WTC11 (cell line): ENCODE measurements around the gene RFC1. TPM values are rescaled to one million over a fixed set of nuclear protein-coding genes. Genes with fewer than 3 reads are reported as not detected.

Experiments used
- ATAC-seq: fragments of 200-7000 bp; cut with Tn5 transposase; 2 replicates; pipeline ENCODE4 v1.10.0; 2021; ENCODE audit warnings: mild to moderate bottlenecking, moderate library complexity
- CTCF ChIA-PET: fragments of 300-600 bp; sonication (Branson Sonifier 250); formaldehyde crosslinking; loops from one replicate; lab custom pipeline; 2021; ENCODE audit warnings: antibody characterized with exemption; lab: Charles Lee
- POLR2A ChIA-PET: fragments of 350-600 bp; sonication (Branson Sonifier 250); formaldehyde crosslinking; loops from one replicate; lab custom pipeline; 2021; ENCODE audit warnings: antibody characterized with exemption; lab: Charles Lee
- DNase-seq: peaks from one replicate; pipeline ENCODE4 v3.0.0; 2021; ENCODE audit warnings: low spot score
- H3K27ac Mint-ChIP-seq: 2 replicates; pipeline ENCODE4 v1.8.0; 2021; ENCODE audit warnings: mixed read lengths
- H3K27me3 Mint-ChIP-seq: 2 replicates; pipeline ENCODE4 v1.8.0; 2021; ENCODE audit warnings: low read depth, mild to moderate bottlenecking, moderate library complexity, mixed read lengths
- H3K36me3 Mint-ChIP-seq: 2 replicates; pipeline ENCODE4 v1.8.0; 2021; ENCODE audit warnings: mixed read lengths
- H3K4me1 Mint-ChIP-seq: 2 replicates; pipeline ENCODE4 v1.8.0; 2022; ENCODE audit warnings: mixed read lengths
- H3K4me3 Mint-ChIP-seq: 2 replicates; pipeline ENCODE4 v1.8.0; 2021; ENCODE audit warnings: mild to moderate bottlenecking, moderate library complexity, mixed read lengths
- H3K9me3 Mint-ChIP-seq: 2 replicates; pipeline ENCODE4 v1.8.0; 2021; ENCODE audit warnings: mixed read lengths
- CREM ChIP-seq: sonication (generic); formaldehyde crosslinking; IDR thresholded peaks from 2 replicates; pipeline ENCODE4 v1.8.1; 2022; ENCODE audit warnings: mild to moderate bottlenecking, missing genetic modification reagents, moderate library complexity
- EMX1 ChIP-seq: fragments of 250-450 bp; sonication (Bioruptor Pico); IDR thresholded peaks from 2 replicates; pipeline ENCODE4 v1.8.0; 2021; ENCODE audit warnings: mild to moderate bottlenecking
- ESRRA ChIP-seq: sonication (generic); formaldehyde crosslinking; IDR thresholded peaks from 2 replicates; pipeline ENCODE4 v1.8.1; 2022; ENCODE audit warnings: mild to moderate bottlenecking, missing genetic modification reagents, borderline replicate concordance
- FOXP1 ChIP-seq: sonication (generic); formaldehyde crosslinking; IDR thresholded peaks from 2 replicates; pipeline ENCODE4 v1.8.0; 2022; ENCODE audit warnings: missing genetic modification reagents, mild to moderate bottlenecking, moderate library complexity, borderline replicate concordance
- GRHL2 ChIP-seq: fragments of 250-450 bp; sonication (Bioruptor Pico); IDR thresholded peaks from 2 replicates; pipeline ENCODE4 v1.8.0; 2022; ENCODE audit warnings: mild to moderate bottlenecking, moderate library complexity; ENCODE audit not compliant: insufficient replicate concordance, severe bottlenecking
- GTF2I ChIP-seq: fragments of 250-450 bp; sonication (Bioruptor Pico); conservative IDR thresholded peaks from 2 replicates; pipeline ENCODE4 v1.4.0; 2021; ENCODE audit warnings: mild to moderate bottlenecking
- KAT7 ChIP-seq: sonication (generic); formaldehyde crosslinking; IDR thresholded peaks from 2 replicates; pipeline ENCODE4 v1.8.1; 2023; ENCODE audit warnings: missing genetic modification reagents, mild to moderate bottlenecking, borderline replicate concordance
- MYBL2 ChIP-seq: sonication (generic); formaldehyde crosslinking; IDR thresholded peaks from 2 replicates; pipeline ENCODE4 v1.8.1; 2023; ENCODE audit warnings: mild to moderate bottlenecking, moderate library complexity, missing genetic modification reagents
- NR1H2 ChIP-seq: sonication (generic); formaldehyde crosslinking; IDR thresholded peaks from 2 replicates; pipeline ENCODE4 v1.9.0; 2021; ENCODE audit warnings: mild to moderate bottlenecking, moderate library complexity, missing genetic modification reagents
- NR2C2 ChIP-seq: sonication (generic); formaldehyde crosslinking; IDR thresholded peaks from 2 replicates; pipeline ENCODE4 v1.8.0; 2022; ENCODE audit warnings: mild to moderate bottlenecking, missing genetic modification reagents
- NR3C1 ChIP-seq: sonication (generic); formaldehyde crosslinking; conservative IDR thresholded peaks from 2 replicates; pipeline ENCODE4 v1.8.1; 2023; ENCODE audit warnings: low read depth, mild to moderate bottlenecking, missing genetic modification reagents
- PRRX2 ChIP-seq: fragments of 250-450 bp; sonication (Bioruptor Pico); IDR thresholded peaks from 2 replicates; pipeline ENCODE4 v1.8.0; 2021; ENCODE audit warnings: mild to moderate bottlenecking
- SMAD3 ChIP-seq: sonication (generic); formaldehyde crosslinking; IDR thresholded peaks from 2 replicates; pipeline ENCODE4 v1.8.0; 2022; ENCODE audit warnings: missing genetic modification reagents, mild to moderate bottlenecking, borderline replicate concordance
- TCF7 ChIP-seq: sonication (generic); formaldehyde crosslinking; IDR thresholded peaks from 2 replicates; pipeline ENCODE4 v1.8.0; 2022; ENCODE audit warnings: mild to moderate bottlenecking, low read depth, missing genetic modification reagents, moderate library complexity
- TEAD4 ChIP-seq: sonication (generic); formaldehyde crosslinking; IDR thresholded peaks from 2 replicates; pipeline ENCODE4 v1.8.0; 2022; ENCODE audit warnings: mild to moderate bottlenecking, missing genetic modification reagents
- ZBTB21 ChIP-seq: sonication (generic); formaldehyde crosslinking; IDR thresholded peaks from 2 replicates; pipeline ENCODE4 v1.8.1; 2023; ENCODE audit warnings: mild to moderate bottlenecking, missing genetic modification reagents, borderline replicate concordance
- ZNF317 ChIP-seq: sonication (generic); formaldehyde crosslinking; IDR thresholded peaks from 2 replicates; pipeline ENCODE4 v1.8.1; 2023; ENCODE audit warnings: low read depth, mild to moderate bottlenecking, moderate library complexity, missing genetic modification reagents, borderline replicate concordance
- ZNF671 ChIP-seq: fragments of 250-450 bp; sonication (Bioruptor Pico); IDR thresholded peaks from 2 replicates; pipeline ENCODE4 v1.8.0; 2021; ENCODE audit warnings: mild to moderate bottlenecking
- total RNA-seq: library from RNA; stranded (reverse); gene quantifications from 3 replicates; pipeline ENCODE4 v1.2.3, GENCODE V29; 2021
- TF ChIP-seq, protein P1 (sequence below): sonication (generic); formaldehyde crosslinking; IDR thresholded peaks from 2 replicates; pipeline ENCODE4 v1.8.1; 2022; ENCODE audit warnings: low read depth, mild to moderate bottlenecking, moderate library complexity, missing genetic modification reagents, borderline replicate concordance
- TF ChIP-seq, protein P2 (sequence below): sonication (generic); formaldehyde crosslinking; IDR thresholded peaks from 2 replicates; pipeline ENCODE4 v1.8.1; 2022; ENCODE audit warnings: mild to moderate bottlenecking, missing genetic modification reagents, moderate library complexity, borderline replicate concordance
- TF ChIP-seq, protein P3 (sequence below): sonication (generic); formaldehyde crosslinking; IDR thresholded peaks from 2 replicates; pipeline ENCODE4 v1.8.0; 2022; ENCODE audit warnings: mild to moderate bottlenecking, missing genetic modification reagents
- TF ChIP-seq, protein P4 (sequence below): sonication (generic); formaldehyde crosslinking; IDR thresholded peaks from 2 replicates; pipeline ENCODE4 v1.8.0; 2022; ENCODE audit warnings: mild to moderate bottlenecking, missing genetic modification reagents
- TF ChIP-seq, protein P5 (sequence below): fragments of 250-450 bp; sonication (Bioruptor Pico); IDR thresholded peaks from 2 replicates; pipeline ENCODE4 v1.9.0; 2021; ENCODE audit warnings: mild to moderate bottlenecking
- TF ChIP-seq, protein P6 (sequence below): sonication (generic); formaldehyde crosslinking; IDR thresholded peaks from 2 replicates; pipeline ENCODE4 v1.8.0; 2022; ENCODE audit warnings: mild to moderate bottlenecking, missing genetic modification reagents
- TF ChIP-seq, protein P7 (sequence below): fragments of 250-450 bp; sonication (Bioruptor Pico); conservative IDR thresholded peaks from 2 replicates; pipeline ENCODE4 v1.9.0; 2021; ENCODE audit warnings: mild to moderate bottlenecking

RFC1 gene
- total RNA-seq, 1 experiment from 2014 or later = 59.4 TPM

DNA sequence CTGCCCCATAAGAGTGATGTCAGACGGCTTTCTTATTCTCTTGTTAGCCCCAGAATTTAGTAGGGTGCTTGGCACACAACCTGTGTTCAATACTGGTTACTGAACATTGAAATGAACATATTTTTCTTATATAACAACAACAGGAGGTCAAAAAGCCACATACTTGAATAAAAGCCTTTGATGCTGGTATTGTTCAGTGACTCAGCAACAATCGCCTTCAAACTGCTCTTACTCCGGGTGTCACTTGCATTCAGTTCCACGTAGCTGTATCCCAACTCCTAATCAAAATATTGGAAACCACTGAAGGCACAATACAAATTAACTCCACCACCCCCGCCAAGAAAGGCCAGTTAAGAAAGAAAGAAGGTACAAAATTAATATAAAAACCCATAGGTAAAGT, 61.5 kb downstream of the RFC1 start:
- Mint-ChIP-seq H3K4me1 (no peaks in the 10 kb centered on the region), H3K27me3 (no peaks in the 10 kb centered on the region), H3K4me3 (no peak overlapping the region), H3K9me3 (no peaks in the 10 kb centered on the region), H3K27ac (no peak overlapping the region), H3K36me3 (peaks cover 59% of the 10 kb centered on the region)
- DNase-seq = no peak
- no peak for ATAC-seq
- no peak for TF ChIP-seq ZNF671
- TF ChIP-seq, protein P1, sequence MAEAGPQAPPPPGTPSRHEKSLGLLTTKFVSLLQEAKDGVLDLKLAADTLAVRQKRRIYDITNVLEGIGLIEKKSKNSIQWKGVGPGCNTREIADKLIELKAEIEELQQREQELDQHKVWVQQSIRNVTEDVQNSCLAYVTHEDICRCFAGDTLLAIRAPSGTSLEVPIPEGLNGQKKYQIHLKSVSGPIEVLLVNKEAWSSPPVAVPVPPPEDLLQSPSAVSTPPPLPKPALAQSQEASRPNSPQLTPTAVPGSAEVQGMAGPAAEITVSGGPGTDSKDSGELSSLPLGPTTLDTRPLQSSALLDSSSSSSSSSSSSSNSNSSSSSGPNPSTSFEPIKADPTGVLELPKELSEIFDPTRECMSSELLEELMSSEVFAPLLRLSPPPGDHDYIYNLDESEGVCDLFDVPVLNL (CRISPR knock-in tag) = no peak
- TF ChIP-seq, protein P2, sequence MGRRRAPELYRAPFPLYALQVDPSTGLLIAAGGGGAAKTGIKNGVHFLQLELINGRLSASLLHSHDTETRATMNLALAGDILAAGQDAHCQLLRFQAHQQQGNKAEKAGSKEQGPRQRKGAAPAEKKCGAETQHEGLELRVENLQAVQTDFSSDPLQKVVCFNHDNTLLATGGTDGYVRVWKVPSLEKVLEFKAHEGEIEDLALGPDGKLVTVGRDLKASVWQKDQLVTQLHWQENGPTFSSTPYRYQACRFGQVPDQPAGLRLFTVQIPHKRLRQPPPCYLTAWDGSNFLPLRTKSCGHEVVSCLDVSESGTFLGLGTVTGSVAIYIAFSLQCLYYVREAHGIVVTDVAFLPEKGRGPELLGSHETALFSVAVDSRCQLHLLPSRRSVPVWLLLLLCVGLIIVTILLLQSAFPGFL (CRISPR knock-in tag) = no peak
- no peak for TF ChIP-seq KAT7 (CRISPR knock-in tag)
- TF ChIP-seq, protein P3, sequence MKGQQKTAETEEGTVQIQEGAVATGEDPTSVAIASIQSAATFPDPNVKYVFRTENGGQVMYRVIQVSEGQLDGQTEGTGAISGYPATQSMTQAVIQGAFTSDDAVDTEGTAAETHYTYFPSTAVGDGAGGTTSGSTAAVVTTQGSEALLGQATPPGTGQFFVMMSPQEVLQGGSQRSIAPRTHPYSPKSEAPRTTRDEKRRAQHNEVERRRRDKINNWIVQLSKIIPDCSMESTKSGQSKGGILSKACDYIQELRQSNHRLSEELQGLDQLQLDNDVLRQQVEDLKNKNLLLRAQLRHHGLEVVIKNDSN (CRISPR knock-in tag) = no peak
- TF ChIP-seq FOXP1 (CRISPR knock-in tag) = no peak
- TF ChIP-seq EMX1 = no peak
- TF ChIP-seq ZNF317 (CRISPR knock-in tag) = no peak
- no peak for TF ChIP-seq NR1H2 (CRISPR knock-in tag)
- TF ChIP-seq, protein P4, sequence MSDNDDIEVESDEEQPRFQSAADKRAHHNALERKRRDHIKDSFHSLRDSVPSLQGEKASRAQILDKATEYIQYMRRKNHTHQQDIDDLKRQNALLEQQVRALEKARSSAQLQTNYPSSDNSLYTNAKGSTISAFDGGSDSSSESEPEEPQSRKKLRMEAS (CRISPR knock-in tag) = no peak
- TF ChIP-seq NR3C1 = no peak
- TF ChIP-seq GRHL2 (CRISPR knock-in tag) = no peak
- TF ChIP-seq GTF2I = no peak
- TF ChIP-seq NR2C2 (CRISPR knock-in tag) = no peak
- TF ChIP-seq ZBTB21 = no peak
- TF ChIP-seq, protein P5, sequence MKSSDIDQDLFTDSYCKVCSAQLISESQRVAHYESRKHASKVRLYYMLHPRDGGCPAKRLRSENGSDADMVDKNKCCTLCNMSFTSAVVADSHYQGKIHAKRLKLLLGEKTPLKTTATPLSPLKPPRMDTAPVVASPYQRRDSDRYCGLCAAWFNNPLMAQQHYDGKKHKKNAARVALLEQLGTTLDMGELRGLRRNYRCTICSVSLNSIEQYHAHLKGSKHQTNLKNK (CRISPR knock-in tag) = no peak
- TF ChIP-seq MYBL2 = no peak
- TF ChIP-seq ESRRA (CRISPR knock-in tag) = no peak
- no peak for TF ChIP-seq TCF7
- ChIA-PET CTCF (no interaction called here), POLR2A (no interaction called here)

DNA sequence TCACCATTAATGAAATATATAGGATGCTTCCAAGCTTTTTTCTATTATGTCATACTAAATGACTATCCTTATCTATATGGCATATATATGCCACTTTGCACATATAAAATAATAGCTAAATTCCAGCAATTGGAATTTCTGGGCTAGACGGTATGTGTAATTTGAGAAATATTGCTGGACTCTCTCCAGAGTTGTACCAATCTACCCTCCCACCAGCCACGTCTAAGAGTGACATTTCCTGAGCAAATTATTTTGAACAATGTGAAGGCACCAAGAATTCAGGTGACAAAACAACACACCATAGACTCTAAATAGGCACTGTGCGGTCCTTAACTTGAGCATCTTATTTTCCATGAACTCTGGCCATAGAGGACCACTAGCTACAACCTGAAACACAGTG, 62.3 kb downstream of the RFC1 start:
- ATAC-seq = no peak
- Mint-ChIP-seq H3K4me1 (no peaks in the 10 kb centered on the region), H3K36me3 (peaks cover 62% of the 10 kb centered on the region), H3K4me3 (no peak overlapping the region), H3K9me3 (no peaks in the 10 kb centered on the region), H3K27me3 (no peaks in the 10 kb centered on the region), H3K27ac (no peak overlapping the region)
- no peak for TF ChIP-seq PRRX2 (CRISPR knock-in tag)
- no peak for TF ChIP-seq NR2C2 (CRISPR knock-in tag)
- TF ChIP-seq TEAD4 (CRISPR knock-in tag) = no peak
- TF ChIP-seq, protein P6, sequence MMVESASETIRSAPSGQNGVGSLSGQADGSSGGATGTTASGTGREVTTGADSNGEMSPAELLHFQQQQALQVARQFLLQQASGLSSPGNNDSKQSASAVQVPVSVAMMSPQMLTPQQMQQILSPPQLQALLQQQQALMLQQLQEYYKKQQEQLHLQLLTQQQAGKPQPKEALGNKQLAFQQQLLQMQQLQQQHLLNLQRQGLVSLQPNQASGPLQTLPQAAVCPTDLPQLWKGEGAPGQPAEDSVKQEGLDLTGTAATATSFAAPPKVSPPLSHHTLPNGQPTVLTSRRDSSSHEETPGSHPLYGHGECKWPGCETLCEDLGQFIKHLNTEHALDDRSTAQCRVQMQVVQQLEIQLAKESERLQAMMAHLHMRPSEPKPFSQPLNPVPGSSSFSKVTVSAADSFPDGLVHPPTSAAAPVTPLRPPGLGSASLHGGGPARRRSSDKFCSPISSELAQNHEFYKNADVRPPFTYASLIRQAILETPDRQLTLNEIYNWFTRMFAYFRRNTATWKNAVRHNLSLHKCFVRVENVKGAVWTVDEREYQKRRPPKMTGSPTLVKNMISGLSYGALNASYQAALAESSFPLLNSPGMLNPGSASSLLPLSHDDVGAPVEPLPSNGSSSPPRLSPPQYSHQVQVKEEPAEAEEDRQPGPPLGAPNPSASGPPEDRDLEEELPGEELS (CRISPR knock-in tag) = no peak
- TF ChIP-seq SMAD3 (CRISPR knock-in tag) = no peak
- TF ChIP-seq, protein P7, sequence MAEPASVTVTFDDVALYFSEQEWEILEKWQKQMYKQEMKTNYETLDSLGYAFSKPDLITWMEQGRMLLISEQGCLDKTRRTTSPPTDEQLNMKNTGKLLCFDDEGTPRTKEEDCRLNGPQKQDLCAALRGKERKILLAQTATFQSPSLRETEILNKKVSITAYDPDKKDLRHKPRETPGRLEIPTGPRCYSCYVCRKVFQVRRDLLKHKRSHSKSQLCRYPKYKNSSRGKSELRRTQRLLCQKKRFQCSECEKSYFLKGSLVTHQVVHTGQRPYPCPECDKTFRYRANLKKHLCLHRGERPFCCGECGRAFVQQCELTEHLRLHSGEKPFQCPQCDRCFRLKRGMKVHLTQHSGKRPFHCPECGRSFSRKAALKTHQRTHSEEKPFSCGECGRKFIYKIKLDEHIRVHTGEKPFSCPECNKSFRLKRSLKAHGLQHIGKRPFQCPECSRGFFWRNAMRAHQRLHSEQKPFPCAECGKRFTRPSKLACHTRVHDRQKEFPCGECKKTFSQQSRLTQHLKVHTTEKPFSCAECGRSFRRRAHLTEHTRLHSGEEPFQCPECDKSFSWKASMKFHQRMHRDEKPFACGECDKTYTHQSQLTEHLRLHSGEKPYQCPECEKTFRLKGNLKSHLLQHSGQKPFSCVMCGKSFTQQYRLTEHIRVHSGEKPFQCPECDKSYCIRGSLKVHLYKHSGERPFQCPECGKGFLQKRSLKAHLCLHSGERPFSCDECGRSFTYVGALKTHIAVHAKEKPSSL (CRISPR knock-in tag) = no peak
- no peak for TF ChIP-seq CREM (CRISPR knock-in tag)
- CTCF ChIA-PET = no interaction called here
- DNase-seq = no peak
- POLR2A ChIA-PET = no interaction called here
